Measurements from ENCODE around the gene PITPNC1. TPM values are rescaled to one million over a fixed set of nuclear protein-coding genes. Genes with fewer than 3 reads are reported as not detected.

Gene PITPNC1
- total and polyA plus RNA-seq, 2 donors (not counting 1 experiment from before 2014, with no cell fraction given) = 4.7 to 26.1 TPM

DNA sequence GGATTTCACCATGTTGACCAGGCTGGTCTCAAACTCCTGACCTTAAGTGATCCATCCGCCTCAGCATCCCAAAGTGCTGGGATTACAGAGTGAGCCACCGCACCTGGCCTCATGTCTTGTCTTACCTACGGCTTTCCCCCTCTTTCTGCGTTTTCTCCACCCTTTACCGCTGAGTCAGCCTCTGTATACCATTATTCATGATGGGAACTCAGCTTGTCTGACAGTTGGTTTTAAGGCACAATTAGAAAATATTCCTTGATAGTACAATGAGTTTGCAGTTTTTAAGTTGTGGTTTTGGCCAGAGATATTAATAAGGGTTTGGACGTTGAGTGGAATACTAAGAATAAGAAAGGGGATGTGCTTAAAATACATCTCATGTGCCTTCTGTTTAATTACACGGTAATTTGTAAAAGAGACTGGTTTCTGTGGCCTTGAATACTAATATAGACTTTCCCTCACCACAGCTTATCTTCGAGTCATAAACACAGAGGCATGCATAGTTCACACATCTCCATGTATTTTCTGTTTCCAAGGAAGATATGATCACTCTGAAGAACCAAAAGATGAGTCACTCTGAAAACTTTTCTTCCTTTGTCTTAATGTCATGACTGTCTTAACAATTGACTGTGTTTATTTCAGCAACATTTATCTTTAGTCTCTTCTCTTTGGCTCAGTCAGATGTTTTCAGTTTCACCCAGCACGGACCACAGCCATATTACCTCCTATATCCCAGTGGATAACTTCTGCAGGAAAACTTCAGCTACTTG lies 54.4 kb downstream of the PITPNC1 start:
- Histone ChIP-seq H3K4me1 (ENCODE audit: control insufficient read depth in 2 of 2, insufficient read depth in 2 of 2, low read length in 2 of 2) (peaks cover 0 to 8% of the 10 kb centered on the region in 2 donors), H2AFZ (ENCODE audit: insufficient read depth, low read depth, low read length, poor library complexity, severe bottlenecking) (no peak overlapping the region), H3K27ac (ENCODE audit: low read length in 2 of 2) (no peak overlapping the region), H3K9ac (ENCODE audit: low read length) (no peak overlapping the region), H3K79me2 (ENCODE audit: control insufficient read depth, insufficient read depth, low read length) (peaks cover 5% of the 10 kb centered on the region), H3K36me3 (replicated peaks in 1 of 2; ENCODE audit: control extremely low read depth in 1 of 2, control insufficient read depth in 1 of 2, extremely low read depth in 1 of 2, insufficient read depth in 2 of 2, low read length in 1 of 2) (no peaks in the 10 kb centered on the region), H3K27me3 (replicated peaks in 1 of 4; ENCODE audit: control extremely low read depth in 1 of 4, control insufficient read depth in 3 of 4, insufficient read depth in 4 of 4, low read length in 3 of 4) (no peaks in the 10 kb centered on the region), H3K4me3 (ENCODE audit: control extremely low read depth in 1 of 5, extremely low read depth in 1 of 5, insufficient read depth in 1 of 5, low read depth in 2 of 5, low read length in 4 of 5) (no peak overlapping the region), H3K4me2 (replicated peaks; ENCODE audit: low read depth, low read length, poor library complexity, severe bottlenecking) (no peak overlapping the region), H3K9me3 (ENCODE audit: control extremely low read depth in 1 of 3, control insufficient read depth in 2 of 3, insufficient read depth in 1 of 3, low read length in 2 of 3) (peaks cover 0 to 1% (median 0%) of the 10 kb centered on the region in 3 donors), H4K20me1 (ENCODE audit: control insufficient read depth, insufficient read depth, low read length, poor library complexity, severe bottlenecking) (no peaks in the 10 kb centered on the region)
- Mint-ChIP-seq H3K4me3 (no peak overlapping the region), H3K9me3 (ENCODE audit: insufficient read depth) (no peaks in the 10 kb centered on the region), H3K27ac (no peak overlapping the region), H3K4me1 (peaks cover 11% of the 10 kb centered on the region), H3K27me3 (no peaks in the 10 kb centered on the region)
- 47% methylated on average over 4 of the region's 9 CpGs for WGBS (ENCODE audit: insufficient coverage)
- intact Hi-C loops (cut with micrococcal nuclease) = no loop called here
- POLR2A ChIA-PET = interaction anchor here (0.6 kb wide), 1 partner anchor 198 kb away, joined by 15 read pairs; no protein-coding TSS in a partner anchor
- no peak for ATAC-seq (ENCODE audit: low read depth)
- TF ChIP-seq, protein P1, sequence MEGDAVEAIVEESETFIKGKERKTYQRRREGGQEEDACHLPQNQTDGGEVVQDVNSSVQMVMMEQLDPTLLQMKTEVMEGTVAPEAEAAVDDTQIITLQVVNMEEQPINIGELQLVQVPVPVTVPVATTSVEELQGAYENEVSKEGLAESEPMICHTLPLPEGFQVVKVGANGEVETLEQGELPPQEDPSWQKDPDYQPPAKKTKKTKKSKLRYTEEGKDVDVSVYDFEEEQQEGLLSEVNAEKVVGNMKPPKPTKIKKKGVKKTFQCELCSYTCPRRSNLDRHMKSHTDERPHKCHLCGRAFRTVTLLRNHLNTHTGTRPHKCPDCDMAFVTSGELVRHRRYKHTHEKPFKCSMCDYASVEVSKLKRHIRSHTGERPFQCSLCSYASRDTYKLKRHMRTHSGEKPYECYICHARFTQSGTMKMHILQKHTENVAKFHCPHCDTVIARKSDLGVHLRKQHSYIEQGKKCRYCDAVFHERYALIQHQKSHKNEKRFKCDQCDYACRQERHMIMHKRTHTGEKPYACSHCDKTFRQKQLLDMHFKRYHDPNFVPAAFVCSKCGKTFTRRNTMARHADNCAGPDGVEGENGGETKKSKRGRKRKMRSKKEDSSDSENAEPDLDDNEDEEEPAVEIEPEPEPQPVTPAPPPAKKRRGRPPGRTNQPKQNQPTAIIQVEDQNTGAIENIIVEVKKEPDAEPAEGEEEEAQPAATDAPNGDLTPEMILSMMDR (IDR thresholded peaks at IDR 0.05) = no peak
- TF ChIP-seq EZH2 (IDR thresholded peaks at IDR 0.05; ENCODE audit: borderline replicate concordance, insufficient read depth, low read depth, low read length, poor library complexity, severe bottlenecking) = no peak
- CTCF ChIA-PET = interaction anchor here (0.9 kb wide), 1 partner anchor 52 kb away, joined by 3 read pairs; no protein-coding TSS in a partner anchor
- no peak for DNase-seq

DNA sequence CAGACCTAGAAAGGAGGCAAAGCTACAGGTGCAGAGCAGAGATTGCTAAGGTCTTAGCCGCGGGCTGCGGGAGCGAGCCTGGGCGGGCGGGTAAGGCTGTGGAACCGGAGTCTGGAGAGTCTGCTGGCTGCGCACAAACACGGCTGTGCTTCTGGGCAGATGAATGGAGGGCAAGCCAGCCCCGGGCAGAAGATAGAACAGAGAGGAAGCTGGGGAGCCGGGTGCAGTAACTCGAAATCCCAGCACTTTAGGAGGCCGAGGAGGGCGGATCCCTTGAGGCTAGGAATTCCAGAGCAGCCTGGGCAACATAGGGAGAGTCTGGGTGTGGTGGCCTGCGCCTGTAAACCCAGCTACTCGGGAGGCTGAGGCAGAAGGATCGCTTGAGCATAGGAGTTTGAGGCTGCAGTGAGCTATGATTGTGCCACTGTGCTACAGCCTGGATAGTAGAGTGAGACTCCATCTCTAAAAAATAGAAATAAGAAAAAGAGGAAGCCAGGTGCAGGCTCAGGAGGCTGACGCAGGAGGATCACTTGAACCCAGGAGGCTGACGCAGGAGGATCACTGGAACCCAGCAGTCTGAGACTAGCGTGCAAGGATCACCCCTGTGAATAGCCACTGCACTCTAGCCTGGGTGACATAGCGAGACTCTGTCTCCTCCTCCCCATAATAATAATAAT lies 56.3 kb downstream of the PITPNC1 start:
- no peaks in the 10 kb centered on the region for H3K9me3 Mint-ChIP-seq (ENCODE audit: insufficient read depth)
- H3K4me1 Mint-ChIP-seq = peaks cover 11% of the 10 kb centered on the region
- intact Hi-C loops (cut with micrococcal nuclease) = no loop called here
- no peaks in the 10 kb centered on the region for H4K20me1 ChIP-seq (ENCODE audit: control insufficient read depth, insufficient read depth, low read length, poor library complexity, severe bottlenecking)
- H3K36me3 ChIP-seq (replicated peaks in 1 of 2; ENCODE audit: control extremely low read depth in 1 of 2, control insufficient read depth in 1 of 2, extremely low read depth in 1 of 2, insufficient read depth in 2 of 2, low read length in 1 of 2) = no peaks in the 10 kb centered on the region
- no peak overlapping the region for H3K9ac ChIP-seq (ENCODE audit: low read length)
- no peak overlapping the region for H3K4me3 Mint-ChIP-seq
- TF ChIP-seq EZH2 (IDR thresholded peaks at IDR 0.05; ENCODE audit: borderline replicate concordance, insufficient read depth, low read depth, low read length, poor library complexity, severe bottlenecking) = no peak
- TF ChIP-seq, protein P1 (IDR thresholded peaks at IDR 0.05) = no peak
- H3K27ac ChIP-seq (ENCODE audit: low read length in 2 of 2) = no peak overlapping the region
- H2AFZ ChIP-seq (ENCODE audit: insufficient read depth, low read depth, low read length, poor library complexity, severe bottlenecking) = no peak overlapping the region
- H3K4me3 ChIP-seq (ENCODE audit: control extremely low read depth in 1 of 5, extremely low read depth in 1 of 5, insufficient read depth in 1 of 5, low read depth in 2 of 5, low read length in 4 of 5) = no peak overlapping the region
- H3K4me2 ChIP-seq (replicated peaks; ENCODE audit: low read depth, low read length, poor library complexity, severe bottlenecking) = no peak overlapping the region
- H3K27ac Mint-ChIP-seq = no peak overlapping the region
- no peaks in the 10 kb centered on the region for H3K27me3 ChIP-seq (replicated peaks in 1 of 4; ENCODE audit: control extremely low read depth in 1 of 4, control insufficient read depth in 3 of 4, insufficient read depth in 4 of 4, low read length in 3 of 4)
- peaks cover 5% of the 10 kb centered on the region for H3K79me2 ChIP-seq (ENCODE audit: control insufficient read depth, insufficient read depth, low read length)
- ATAC-seq (ENCODE audit: low read depth) (no peak), DNase-seq (no peak)
- peaks cover 0 to 1% (median 0%) of the 10 kb centered on the region in 3 donors for H3K9me3 ChIP-seq (ENCODE audit: control extremely low read depth in 1 of 3, control insufficient read depth in 2 of 3, insufficient read depth in 1 of 3, low read length in 2 of 3)
- no peaks in the 10 kb centered on the region for H3K27me3 Mint-ChIP-seq
- 97% methylated on average over 19 of the region's 21 CpGs for WGBS (ENCODE audit: insufficient coverage)
- ChIA-PET CTCF (no interaction called here), POLR2A (no interaction called here)
- H3K4me1 ChIP-seq (ENCODE audit: control insufficient read depth in 2 of 2, insufficient read depth in 2 of 2, low read length in 2 of 2) = peaks cover 0 to 8% of the 10 kb centered on the region in 2 donors
